GM21447 (cell line): Measurements from ENCODE around the gene PTOV1.

Experiments used
- ATAC-seq: cut with Tn5 transposase; IDR thresholded peaks from one replicate; pipeline ENCODE4 v1.9.1; 2021; ENCODE audit not compliant: unreplicated experiment

PTOV1 gene

GRCh38 chr19:49858088-49858985 lies 7.4 kb downstream of the PTOV1 start:
- ATAC-seq: no peak

GRCh38 chr19:49859682-49860335 lies 8.8 kb downstream of the PTOV1 start:
- no peak for ATAC-seq

GRCh38 chr19:49860336-49861102 lies 9.6 kb downstream of the PTOV1 start:
- ATAC-seq: no peak

GRCh38 chr19:49861107-49861506 lies 10.1 kb downstream of the PTOV1 start:
- no peak for ATAC-seq

GRCh38 chr19:49861541-49862378 lies 10.8 kb downstream of the PTOV1 start:
- ATAC-seq: no peak

- no peak for ATAC-seq
These were observed 11.7 kb downstream of the PTOV1 start for GRCh38 chr19:49862391-49863253.

GRCh38 chr19:49863254-49863934 lies 12.4 kb downstream of the PTOV1 start:
- no peak for ATAC-seq

GRCh38 chr19:49863935-49864320 lies 13.0 kb downstream of the PTOV1 start:
- ATAC-seq: no peak

- no peak for ATAC-seq
These were observed 13.9 kb downstream of the PTOV1 start for GRCh38 chr19:49864890-49865289.

- peak; percentile 35 for ATAC-seq
These were observed 16.2 kb downstream of the PTOV1 start, which contains the start of gene PNKP for GRCh38 chr19:49866933-49867782. PNKP (minus strand) TSS chr19:49867576; CDS start chr19:49867204, 372 bp downstream.

- peak; percentile 5 for ATAC-seq
These were observed 18.1 kb downstream of the PTOV1 start for GRCh38 chr19:49869009-49869483.

GRCh38 chr19:49869484-49870308 lies 18.7 kb downstream of the PTOV1 start:
- peak; percentile 77 for ATAC-seq

- no peak for ATAC-seq
These were observed 19.4 kb downstream of the PTOV1 start for GRCh38 chr19:49870309-49870901.

- no peak for ATAC-seq
These were observed 20.5 kb downstream of the PTOV1 start for GRCh38 chr19:49871349-49871985.

- ATAC-seq: no peak
These were observed 21.5 kb downstream of the PTOV1 start for GRCh38 chr19:49872245-49873128.
